A549 (cell line): ENCODE results near the gene ADORA3.

Experiments used
- CHD2 ChIP-seq: fragments of 150-350 bp; IDR thresholded peaks from 2 replicates; pipeline ENCODE4 v1.6.1; 2014; ENCODE audit warnings: low read length; ENCODE audit not compliant: partially characterized antibody
- CTCF ChIP-seq: fragments of >200 bp; sonication (Bioruptor Twin); formaldehyde crosslinking; IDR thresholded peaks from 3 replicates; pipeline ENCODE4 v1.5.1; 2016
- EHMT2 ChIP-seq: fragments of 200-600 bp; sonication (generic); IDR thresholded peaks from 2 replicates; pipeline ENCODE4 v1.6.1; 2016; ENCODE audit warnings: antibody characterized with exemption, low read depth, mild to moderate bottlenecking, moderate library complexity
- GATA3 ChIP-seq: IDR thresholded peaks from 2 replicates; pipeline ENCODE4 v1.6.1; 2012; ENCODE audit warnings: borderline replicate concordance
- MAX ChIP-seq: IDR thresholded peaks from 2 replicates; pipeline ENCODE4 v1.6.1; 2012
- NR3C1 ChIP-seq: fragments of >200 bp; sonication (Bioruptor Twin); formaldehyde crosslinking; IDR thresholded peaks from 3 replicates; pipeline ENCODE4 v1.6.1; 2017
- POLR2AphosphoS2 ChIP-seq: conservative IDR thresholded peaks from 2 replicates; pipeline ENCODE4 v1.6.1; 2012; ENCODE audit warnings: low read length, improper control_type of control experiment, inconsistent platforms
- RFX5 ChIP-seq: fragments of 450-650 bp; IDR thresholded peaks from 2 replicates; pipeline ENCODE4 v1.7.1; 2014; ENCODE audit warnings: antibody characterized with exemption, mild to moderate bottlenecking, moderate library complexity
- SMC3 ChIP-seq: fragments of >200 bp; sonication (Bioruptor Twin); formaldehyde crosslinking; IDR thresholded peaks from 3 replicates; pipeline ENCODE4 v1.6.1; 2018; ENCODE audit warnings: inconsistent platforms
- TFCP2L1 ChIP-seq: fragments of 250-450 bp; sonication (Bioruptor Pico); IDR thresholded peaks from 2 replicates; pipeline ENCODE4 v1.5.0; 2021; ENCODE audit warnings: mild to moderate bottlenecking
- TF ChIP-seq, protein P1 (sequence below): fragments of >200 bp; sonication (Bioruptor Twin); formaldehyde crosslinking; IDR thresholded peaks from 3 replicates; pipeline ENCODE4 v1.6.1; 2016

- TF ChIP-seq, protein P1, sequence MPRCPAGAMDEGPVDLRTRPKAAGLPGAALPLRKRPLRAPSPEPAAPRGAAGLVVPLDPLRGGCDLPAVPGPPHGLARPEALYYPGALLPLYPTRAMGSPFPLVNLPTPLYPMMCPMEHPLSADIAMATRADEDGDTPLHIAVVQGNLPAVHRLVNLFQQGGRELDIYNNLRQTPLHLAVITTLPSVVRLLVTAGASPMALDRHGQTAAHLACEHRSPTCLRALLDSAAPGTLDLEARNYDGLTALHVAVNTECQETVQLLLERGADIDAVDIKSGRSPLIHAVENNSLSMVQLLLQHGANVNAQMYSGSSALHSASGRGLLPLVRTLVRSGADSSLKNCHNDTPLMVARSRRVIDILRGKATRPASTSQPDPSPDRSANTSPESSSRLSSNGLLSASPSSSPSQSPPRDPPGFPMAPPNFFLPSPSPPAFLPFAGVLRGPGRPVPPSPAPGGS, result no peak
- TF ChIP-seq EHMT2 (no peak), POLR2AphosphoS2 (no peak), MAX (no peak), NR3C1 (no peak), CTCF (no peak), RFX5 (no peak), SMC3 (no peak), CHD2 (no peak), GATA3 (no peak), TFCP2L1 (no peak)
Measured at GRCh38 chr1:111506561-111506960, 3.1 kb upstream of the ADORA3 start.
